HEK293 (cell line): Measurements from ENCODE around the gene ZNF107.
"Not testable (repeated sequence)": the region's sequence is repeated elsewhere in the genome, so short reads cannot be mapped to it uniquely, and the experiment has no call there.

ENCODE experiments used
- KLF1 ChIP-seq: fragments of 450-650 bp; formaldehyde crosslinking; IDR thresholded peaks from 2 replicates; pipeline ENCODE4 v1.5.1; 2016; ENCODE audit warnings: missing biosample characterization, missing genetic modification characterization
- SP2 ChIP-seq: fragments of 450-650 bp; formaldehyde crosslinking; IDR thresholded peaks from 2 replicates; pipeline ENCODE4 v1.5.1; 2016; ENCODE audit warnings: missing biosample characterization, missing genetic modification characterization
- ZNF248 ChIP-seq: fragments of 450-650 bp; formaldehyde crosslinking; IDR thresholded peaks from 2 replicates; pipeline ENCODE4 v1.5.1; 2017; ENCODE audit warnings: missing biosample characterization, missing genetic modification characterization
- TF ChIP-seq, protein P1 (sequence below): fragments of 450-650 bp; formaldehyde crosslinking; IDR thresholded peaks from 2 replicates; pipeline ENCODE4 v1.5.1; 2016; ENCODE audit warnings: missing biosample characterization, missing genetic modification characterization
- TF ChIP-seq, protein P2 (sequence below): fragments of 450-650 bp; formaldehyde crosslinking; IDR thresholded peaks from 2 replicates; pipeline ENCODE4 v1.5.1; 2016; ENCODE audit warnings: missing biosample characterization, missing genetic modification characterization

DNA sequence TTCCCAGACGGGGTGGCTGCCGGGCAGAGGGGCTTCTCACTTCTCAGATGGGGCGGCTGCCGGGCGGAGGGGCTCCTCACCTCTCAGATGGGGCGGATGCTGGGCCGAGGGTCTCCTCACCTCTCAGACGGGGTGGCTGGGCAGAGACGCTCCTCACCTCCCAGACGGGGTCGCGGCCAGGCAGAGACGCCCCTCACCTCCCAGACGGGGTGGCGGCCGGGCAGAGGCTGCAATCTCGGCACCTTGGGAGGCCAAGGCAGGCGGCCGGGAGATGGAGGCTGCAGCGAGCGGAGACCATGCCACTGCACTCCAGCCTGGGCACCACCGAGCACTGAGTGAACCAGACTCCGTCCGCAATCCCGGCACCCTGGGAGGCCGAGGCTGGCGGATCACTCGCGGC, 73.0 kb downstream of the ZNF107 start:
- TF ChIP-seq, protein P1, sequence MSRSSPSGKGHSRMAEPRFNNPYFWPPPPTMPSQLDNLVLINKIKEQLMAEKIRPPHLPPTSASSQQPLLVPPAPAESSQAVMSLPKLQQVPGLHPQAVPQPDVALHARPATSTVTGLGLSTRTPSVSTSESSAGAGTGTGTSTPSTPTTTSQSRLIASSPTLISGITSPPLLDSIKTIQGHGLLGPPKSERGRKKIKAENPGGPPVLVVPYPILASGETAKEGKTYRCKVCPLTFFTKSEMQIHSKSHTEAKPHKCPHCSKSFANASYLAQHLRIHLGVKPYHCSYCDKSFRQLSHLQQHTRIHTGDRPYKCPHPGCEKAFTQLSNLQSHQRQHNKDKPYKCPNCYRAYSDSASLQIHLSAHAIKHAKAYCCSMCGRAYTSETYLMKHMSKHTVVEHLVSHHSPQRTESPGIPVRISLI (tag by site-specific recombination) = not testable (repeated sequence)
- TF ChIP-seq, protein P2, sequence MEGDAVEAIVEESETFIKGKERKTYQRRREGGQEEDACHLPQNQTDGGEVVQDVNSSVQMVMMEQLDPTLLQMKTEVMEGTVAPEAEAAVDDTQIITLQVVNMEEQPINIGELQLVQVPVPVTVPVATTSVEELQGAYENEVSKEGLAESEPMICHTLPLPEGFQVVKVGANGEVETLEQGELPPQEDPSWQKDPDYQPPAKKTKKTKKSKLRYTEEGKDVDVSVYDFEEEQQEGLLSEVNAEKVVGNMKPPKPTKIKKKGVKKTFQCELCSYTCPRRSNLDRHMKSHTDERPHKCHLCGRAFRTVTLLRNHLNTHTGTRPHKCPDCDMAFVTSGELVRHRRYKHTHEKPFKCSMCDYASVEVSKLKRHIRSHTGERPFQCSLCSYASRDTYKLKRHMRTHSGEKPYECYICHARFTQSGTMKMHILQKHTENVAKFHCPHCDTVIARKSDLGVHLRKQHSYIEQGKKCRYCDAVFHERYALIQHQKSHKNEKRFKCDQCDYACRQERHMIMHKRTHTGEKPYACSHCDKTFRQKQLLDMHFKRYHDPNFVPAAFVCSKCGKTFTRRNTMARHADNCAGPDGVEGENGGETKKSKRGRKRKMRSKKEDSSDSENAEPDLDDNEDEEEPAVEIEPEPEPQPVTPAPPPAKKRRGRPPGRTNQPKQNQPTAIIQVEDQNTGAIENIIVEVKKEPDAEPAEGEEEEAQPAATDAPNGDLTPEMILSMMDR (tag by site-specific recombination) = not testable (repeated sequence)
- not testable (repeated sequence) for TF ChIP-seq KLF1; ZNF248 (tag by site-specific recombination); SP2 (tag by site-specific recombination)
